RPMI7951 (cell line): Measurements from ENCODE around the gene ABCA1. TPM values are rescaled to one million over a fixed set of nuclear protein-coding genes. Genes with fewer than 3 reads are reported as not detected.

Experiments
- DNase-seq: peaks from one replicate; pipeline ENCODE4 v3.0.0-alpha.2; 2012; ENCODE audit warnings: low read depth
- total RNA-seq: library from RNA; depleted of rRNA; stranded (reverse); fragments of >200 nt; shearing (Covaris generic); gene quantifications from 2 replicates; pipeline ENCODE4 v1.2.3, GENCODE V29; 2014

ABCA1 gene
- total RNA-seq, 1 experiment from 2014 or later = 20.8 TPM

DNA sequence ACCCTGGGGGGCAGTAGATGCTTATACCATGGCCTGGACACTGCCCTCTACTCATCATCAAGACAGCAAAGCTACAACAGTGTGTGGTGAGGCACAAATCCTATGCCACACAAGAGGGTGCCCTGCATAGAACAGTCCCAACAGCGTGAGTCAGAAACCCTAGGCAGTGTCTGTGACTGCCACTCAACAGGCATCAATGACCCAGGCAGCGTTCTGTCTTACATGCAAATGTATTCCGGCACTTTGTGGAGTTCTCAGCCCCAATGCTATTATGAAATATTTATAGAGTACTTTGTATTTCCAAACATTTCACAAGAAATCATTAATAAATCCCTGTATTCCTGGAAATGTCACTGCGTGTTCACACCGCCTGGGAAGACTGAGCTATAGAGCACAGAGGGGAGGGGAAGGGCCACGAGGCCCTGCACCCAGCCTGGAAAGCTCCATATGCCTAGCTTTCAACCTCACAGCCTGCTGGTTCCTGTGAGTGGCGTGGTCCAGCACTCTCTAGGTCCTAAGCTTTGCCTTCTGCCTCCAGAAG is 86.3 kb downstream of the ABCA1 start:
- DNase-seq = no peak

DNA sequence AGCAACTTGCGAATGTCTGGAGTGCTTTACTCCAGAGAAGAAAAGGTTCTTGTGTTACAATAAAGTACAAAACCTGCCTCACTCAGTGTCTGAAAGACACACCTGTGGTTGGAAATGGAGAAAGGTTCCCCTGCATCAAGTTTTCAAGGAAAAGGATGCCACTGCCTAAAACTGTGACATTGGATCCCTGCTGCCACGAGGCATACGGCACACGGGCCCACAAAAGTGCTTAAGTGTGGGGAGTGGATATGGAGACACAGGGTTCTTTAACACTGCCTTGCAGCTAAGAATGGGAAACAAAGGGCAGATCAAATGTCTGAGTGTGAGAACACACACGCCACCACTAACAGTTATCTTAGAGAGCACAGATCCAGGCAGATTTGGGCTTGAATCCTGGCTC is 89.0 kb downstream of the ABCA1 start:
- DNase-seq = no peak

- DNase-seq = no peak
These were observed 91.2 kb downstream of the ABCA1 start for GRCh38 chr9:104836767-104837166.

DNA sequence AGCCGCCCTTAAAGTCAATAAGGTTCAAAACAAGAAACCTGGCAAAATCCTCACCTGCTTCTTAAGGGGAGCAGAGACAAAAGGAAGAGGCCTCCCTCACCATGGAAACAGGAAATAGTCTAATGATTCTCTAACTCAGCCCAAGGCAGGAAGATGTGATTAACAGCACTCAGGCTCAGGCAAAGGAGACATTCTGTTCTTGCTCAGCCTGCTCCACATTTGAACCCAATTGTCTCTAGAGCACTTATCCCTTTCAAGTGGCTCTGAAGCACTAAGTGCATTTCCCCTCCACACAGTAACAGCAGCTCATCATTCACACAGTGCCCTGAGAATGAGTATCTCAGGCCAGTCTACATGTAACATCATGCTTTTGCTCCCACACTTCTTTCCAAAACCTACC is 91.7 kb downstream of the ABCA1 start:
- no peak for DNase-seq

GRCh38 chr9:104835161-104835560 is 92.8 kb downstream of the ABCA1 start:
- DNase-seq = no peak

DNA sequence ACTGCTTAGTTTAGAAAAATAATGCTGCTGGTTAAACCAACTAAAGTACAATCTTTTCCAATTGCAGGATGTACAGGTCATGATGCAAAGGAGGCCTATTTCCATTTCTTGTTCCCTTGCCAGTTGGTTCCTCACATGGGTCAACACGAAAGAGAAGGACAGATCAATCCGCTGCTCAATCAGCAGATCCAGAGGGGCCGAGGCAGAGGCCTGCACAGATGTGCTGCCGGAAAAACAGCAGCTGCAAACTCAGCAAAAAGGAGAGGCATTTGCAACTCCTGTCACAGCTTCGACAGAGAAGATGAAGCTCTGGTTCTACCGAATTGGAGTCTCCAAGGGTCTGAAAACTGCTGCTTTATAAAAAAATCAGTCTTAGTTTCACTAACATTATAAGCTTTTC is 94.3 kb downstream of the ABCA1 start:
- DNase-seq = no peak

DNA sequence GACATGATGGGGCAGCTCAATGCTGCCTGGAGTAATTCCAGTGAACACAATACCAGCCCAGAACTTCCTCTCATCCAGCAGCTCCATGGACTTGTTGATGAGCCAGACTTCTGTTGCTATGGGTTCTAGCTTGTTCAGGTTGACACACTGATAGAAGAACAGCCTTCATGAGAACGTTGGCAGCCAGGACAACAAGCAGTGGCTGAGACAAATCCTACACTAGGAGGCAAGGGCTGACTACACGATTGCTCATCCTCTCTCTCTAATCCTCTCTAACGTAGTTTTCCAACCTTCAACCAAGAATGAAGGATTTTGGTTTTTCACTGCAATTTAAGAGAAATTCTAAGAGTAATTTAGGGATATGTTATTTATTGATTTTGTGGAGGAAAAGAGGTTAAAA is 96.3 kb downstream of the ABCA1 start:
- peak; percentile 10 for DNase-seq

DNA sequence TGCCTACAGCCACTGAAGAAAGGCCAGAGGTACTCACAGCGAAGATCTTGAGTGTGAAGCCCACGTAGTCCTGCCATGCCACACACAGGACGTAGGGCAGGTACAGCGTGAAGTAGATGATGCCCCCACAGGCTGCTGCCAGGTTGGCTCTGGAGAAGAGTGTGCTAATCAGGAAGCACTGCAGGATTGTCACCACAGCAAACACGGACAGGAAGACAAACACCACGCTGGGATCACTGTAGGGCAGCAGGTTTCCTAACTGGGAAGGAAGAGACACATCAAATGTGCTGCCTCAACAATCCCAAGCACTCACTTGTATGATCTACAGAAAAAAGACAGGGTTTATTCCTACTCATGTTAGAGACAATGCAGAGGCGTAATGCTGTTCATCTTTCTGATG is 101.0 kb downstream of the ABCA1 start:
- no peak for DNase-seq

DNA sequence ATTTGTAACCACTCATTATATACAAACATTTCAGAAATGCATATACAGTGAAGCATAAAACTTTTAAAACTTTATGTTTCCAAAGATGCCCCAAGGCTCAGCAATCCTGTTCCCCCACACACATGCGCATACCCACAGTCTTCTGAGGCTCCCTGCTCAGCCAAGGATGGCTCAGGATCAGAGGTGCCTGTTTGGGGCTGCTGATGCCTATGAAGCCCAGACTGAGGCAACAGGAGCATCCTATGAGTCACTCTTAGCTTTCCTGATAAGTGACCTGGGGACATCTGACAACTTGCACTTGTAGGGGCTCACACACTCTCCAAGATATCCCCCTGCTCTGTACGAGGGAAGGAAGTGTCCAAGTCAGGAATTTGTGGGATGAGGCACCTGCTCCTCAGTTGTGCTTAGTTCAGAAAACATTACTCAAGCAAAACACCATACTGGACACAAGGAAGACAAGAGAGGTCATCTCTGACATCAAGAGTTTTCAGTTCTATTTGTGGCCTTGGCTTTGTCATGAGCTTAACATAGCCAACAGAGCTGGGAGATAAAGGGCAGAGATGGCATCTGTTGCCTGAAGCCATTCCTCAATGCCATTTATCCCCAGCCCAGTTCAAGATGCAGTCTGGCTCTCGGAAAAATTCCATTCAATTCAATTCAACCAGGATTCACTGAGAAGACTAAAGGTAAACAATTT is 101.7 kb downstream of the ABCA1 start:
- no peak for DNase-seq

DNA sequence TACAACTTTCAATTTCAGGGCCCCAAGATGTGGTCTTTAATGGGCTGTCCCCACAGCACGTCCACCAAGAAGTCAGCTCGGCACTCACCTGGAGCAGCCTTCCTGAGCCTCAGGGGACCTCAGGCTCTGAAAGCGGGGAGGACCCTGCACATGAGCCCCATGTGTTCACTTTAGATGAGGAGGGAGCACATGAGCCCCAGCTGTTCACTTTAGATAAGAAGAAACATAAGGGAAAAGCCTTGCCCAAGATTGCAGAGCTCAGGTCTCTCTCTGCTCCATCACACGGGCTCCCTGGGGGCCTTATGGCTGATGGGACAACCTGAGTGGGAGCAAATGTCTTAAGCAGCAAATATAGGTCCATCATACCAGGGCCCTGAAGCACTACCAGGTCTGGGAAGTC is 107.6 kb downstream of the ABCA1 start:
- no peak for DNase-seq

DNA sequence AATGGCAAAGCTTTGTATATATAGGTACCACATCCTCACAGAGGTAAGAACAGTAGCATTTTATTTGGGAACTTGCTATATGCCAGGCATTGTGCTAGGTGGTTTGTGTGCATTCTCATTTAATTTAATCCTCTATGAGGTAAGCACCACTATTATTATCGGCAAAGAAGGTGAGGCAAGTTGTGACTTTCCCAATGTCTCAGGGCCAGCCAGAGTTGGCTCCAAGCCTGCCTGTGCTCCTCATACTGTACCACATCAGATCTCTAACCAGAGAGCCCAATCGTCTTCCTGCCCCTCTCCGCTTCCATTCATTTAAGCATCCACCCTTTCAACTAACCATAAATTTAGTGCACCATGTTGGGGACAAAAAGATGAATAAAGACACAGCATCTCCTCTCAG is 108.9 kb downstream of the ABCA1 start:
- no peak for DNase-seq

DNA sequence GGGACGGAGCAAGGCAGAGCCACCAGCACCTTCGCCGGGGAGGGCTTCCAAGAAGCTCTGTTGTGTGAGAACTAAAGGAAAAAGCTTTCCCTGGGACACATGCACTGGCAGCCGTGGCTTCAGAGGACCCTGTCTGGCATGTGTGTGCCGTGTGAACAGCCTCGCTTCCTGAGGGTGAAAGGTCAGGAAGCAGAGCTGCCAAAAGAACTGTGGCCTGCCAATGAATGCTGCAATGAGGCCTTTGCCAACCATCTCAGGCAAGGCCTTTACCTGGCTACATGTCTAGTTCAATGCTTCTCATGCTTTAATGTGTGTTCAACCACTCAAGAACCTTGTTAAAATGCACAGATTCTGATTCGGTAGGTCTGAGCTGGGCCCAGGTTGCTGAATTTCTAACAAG is 110.5 kb downstream of the ABCA1 start:
- no peak for DNase-seq

GRCh38 chr9:104815851-104816565 is 111.9 kb downstream of the ABCA1 start:
- DNase-seq = no peak

DNA sequence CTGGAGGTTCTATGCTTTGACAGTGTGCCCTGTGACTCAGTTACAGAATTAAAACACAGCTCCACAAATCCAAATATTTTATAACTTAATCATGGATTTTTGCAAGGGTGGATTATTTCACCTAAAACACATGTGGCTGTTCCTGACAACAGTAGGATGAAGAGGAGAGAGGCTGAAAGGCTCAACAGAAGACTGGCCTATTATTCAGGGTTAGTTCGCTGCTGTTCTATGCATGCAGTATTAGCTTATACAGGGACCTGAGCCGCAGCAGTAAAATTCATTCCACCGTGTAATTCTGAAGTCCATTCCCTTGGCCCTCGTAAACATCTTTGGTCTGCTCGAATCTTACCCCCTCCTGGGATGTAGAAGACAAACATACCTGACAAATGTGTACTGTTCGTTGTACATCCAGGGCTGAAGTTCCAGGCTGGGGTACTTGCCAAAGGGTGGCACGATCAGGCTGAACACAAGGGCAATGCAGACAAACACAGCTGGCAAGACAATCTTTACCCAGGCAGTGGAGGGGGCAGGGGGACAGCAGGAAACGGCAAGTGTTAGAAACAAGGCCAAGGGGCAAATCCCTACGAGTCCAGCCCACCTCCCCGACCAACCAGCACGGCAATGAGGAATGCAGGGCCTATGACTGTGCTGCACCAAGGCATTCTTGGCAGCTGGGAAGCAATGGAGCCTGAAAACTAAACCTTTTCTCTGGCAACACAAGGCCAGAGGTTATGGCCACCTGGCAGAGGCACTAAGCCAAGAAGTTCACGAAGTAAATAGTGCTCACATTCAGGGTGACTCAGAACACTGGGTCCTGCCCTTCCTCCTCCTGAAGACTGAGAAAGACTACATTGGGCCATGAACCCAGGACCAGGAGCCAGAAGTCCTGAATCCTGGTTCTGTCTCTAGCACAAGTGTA is 117.3 kb downstream of the ABCA1 start:
- DNase-seq = peak; percentile 46

GRCh38 chr9:104808035-104808614 is 119.8 kb downstream of the ABCA1 start:
- peak; percentile 48 for DNase-seq

DNA sequence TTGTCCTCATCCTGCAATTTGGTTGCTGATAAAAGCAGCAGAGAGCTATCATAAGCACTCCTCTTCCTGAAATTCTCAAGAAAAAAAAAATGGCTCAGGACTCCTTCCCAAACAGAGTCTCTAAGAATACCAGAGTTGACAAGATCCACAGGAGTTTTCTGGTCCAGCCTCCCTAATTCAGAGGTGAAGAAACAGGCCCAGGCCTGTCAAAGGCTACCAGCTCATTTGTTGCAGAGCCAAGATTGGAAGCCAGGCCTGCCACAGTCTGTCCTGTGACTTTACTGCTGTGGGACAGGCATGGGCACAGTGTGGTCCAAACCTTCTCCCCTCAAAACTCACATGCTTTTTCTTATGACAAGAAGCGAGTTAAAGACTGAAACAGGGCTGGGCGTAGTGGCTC is 122.5 kb downstream of the ABCA1 start:
- no peak for DNase-seq

- no peak for DNase-seq
These were observed 125.0 kb downstream of the ABCA1 start for GRCh38 chr9:104802906-104803305.

GRCh38 chr9:104802110-104802509 is 125.8 kb downstream of the ABCA1 start:
- no peak for DNase-seq

DNA sequence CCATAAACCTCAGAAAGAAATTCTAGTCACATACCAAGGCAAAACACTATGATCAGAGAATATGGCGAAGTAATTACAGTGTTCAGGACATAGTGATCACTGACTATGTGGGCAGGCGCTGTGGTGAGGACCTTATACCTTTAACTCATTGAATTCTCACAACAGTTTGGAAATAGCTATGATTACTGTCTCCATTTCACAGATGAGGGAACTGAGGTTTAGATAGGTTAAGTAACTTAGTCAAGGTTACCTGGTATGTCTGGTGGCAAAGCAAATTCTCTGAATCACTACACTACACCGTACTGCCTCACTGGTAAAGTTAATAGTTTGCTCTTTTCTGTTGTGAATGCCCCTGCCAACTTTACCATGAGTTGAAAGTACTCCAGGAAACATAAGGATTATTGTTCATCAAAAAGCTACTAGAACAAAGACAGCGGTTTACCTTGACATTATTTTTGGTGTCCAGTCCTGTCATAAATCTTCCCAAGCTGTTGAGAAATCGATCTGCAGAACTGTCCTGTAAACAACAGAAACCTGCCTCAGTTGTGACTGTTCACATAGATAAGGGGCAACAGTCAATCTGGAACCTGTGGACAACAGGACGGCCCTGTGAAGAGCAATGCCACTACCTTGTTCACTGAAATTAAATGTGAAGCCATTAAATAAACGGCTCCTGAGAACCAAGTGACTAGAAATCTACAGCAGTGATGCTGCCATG is 127.7 kb downstream of the ABCA1 start:
- DNase-seq = no peak

GRCh38 chr9:104798209-104798995 is 129.6 kb downstream of the ABCA1 start:
- no peak for DNase-seq
